H1 (cell line): ENCODE data around the gene SPARC. TPM values are rescaled to one million over a fixed set of nuclear protein-coding genes. Genes with fewer than 3 reads are reported as not detected.

ENCODE experiments used
- CTCF ChIA-PET: fragments of 300-600 bp; sonication (Branson Sonifier 250); formaldehyde crosslinking; loops from one replicate; lab custom pipeline; 2021; ENCODE audit not compliant: partially characterized antibody; lab: Charles Lee
- POLR2A ChIA-PET: fragments of 300-600 bp; sonication (Branson Sonifier 250); formaldehyde crosslinking; loops from one replicate; lab custom pipeline; 2021; ENCODE audit warnings: inconsistent platforms; ENCODE audit not compliant: partially characterized antibody; lab: Charles Lee
- DNase-seq, 2 experiments: peaks; one replicate each; pipeline versions ENCODE4 v3.0.0 to v3.0.0-alpha.2; 2010 to 2022; ENCODE audit warnings: low spot score in 2 of 2, low read depth in 1 of 2, mixed read lengths in 1 of 2
- FAIRE-seq: peaks from 2 replicates; lab custom pipeline; 2011; peaks lifted over from hg19 to GRCh38; lab: Jason Lieb, UNC
- H2AFZ ChIP-seq: 2 replicates; pipeline ENCODE4 v1.8.1; 2012; ENCODE audit warnings: low read length, inconsistent platforms
- H2AK5ac ChIP-seq: 2 replicates; pipeline ENCODE4 v1.6.1; 2013; ENCODE audit warnings: low read depth, low read length
- H2BK120ac ChIP-seq: replicated peaks from 2 replicates; pipeline ENCODE3; 2013; ENCODE audit warnings: low read depth, low read length, inconsistent platforms
- H2BK12ac ChIP-seq: 2 replicates; pipeline ENCODE4 v1.6.1; 2013; ENCODE audit warnings: low read depth, low read length
- H2BK15ac ChIP-seq: 2 replicates; pipeline ENCODE4 v1.6.1; 2013; ENCODE audit warnings: low read length
- H2BK20ac ChIP-seq: 2 replicates; pipeline ENCODE4 v1.6.1; 2013; ENCODE audit warnings: low read length
- H2BK5ac ChIP-seq: 2 replicates; pipeline ENCODE4 v1.6.1; 2013; ENCODE audit warnings: low read depth, low read length
- H3K14ac ChIP-seq: 2 replicates; pipeline ENCODE4 v1.6.1; 2013; ENCODE audit warnings: inconsistent platforms; ENCODE audit not compliant: insufficient read length
- H3K18ac ChIP-seq: 2 replicates; pipeline ENCODE4 v1.6.1; 2013; ENCODE audit warnings: low read length; ENCODE audit errors: extremely low read depth
- H3K23ac ChIP-seq: 2 replicates; pipeline ENCODE4 v1.6.1; 2013; ENCODE audit warnings: inconsistent platforms; ENCODE audit not compliant: insufficient read length
- H3K23me2 ChIP-seq: 2 replicates; pipeline ENCODE4 v1.6.1; 2013; ENCODE audit warnings: low read depth, low read length
- H3K27ac ChIP-seq: 2 replicates; pipeline ENCODE4 v1.6.1; 2011; ENCODE audit warnings: low read depth, low read length, inconsistent platforms
- H3K27me3 ChIP-seq, 4 experiments: replicated peaks in 1 of 4; 1 replicate in 1 of 4; 2 replicates in 3 of 4; pipeline versions ENCODE4 v1.6.1 to v1.8.1; 2011 to 2013; ENCODE audit warnings: low read length in 3 of 4, mild to moderate bottlenecking in 3 of 4, inconsistent platforms in 2 of 4, mixed read lengths in 2 of 4, moderate library complexity in 1 of 4; ENCODE audit not compliant: control insufficient read depth in 3 of 4, insufficient read depth in 3 of 4; ENCODE audit errors: extremely low read depth in 1 of 4
- H3K36me3 ChIP-seq, 4 experiments: 2 replicates each; pipeline versions ENCODE4 v1.6.1 to v1.8.1; 2011 to 2013; ENCODE audit warnings: mild to moderate bottlenecking in 4 of 4, low read length in 3 of 4, moderate library complexity in 2 of 4, control low read depth in 1 of 4, inconsistent platforms in 1 of 4; ENCODE audit not compliant: insufficient read depth in 4 of 4, control insufficient read depth in 2 of 4
- H3K4ac ChIP-seq: replicated peaks from 2 replicates; pipeline ENCODE3; 2013; ENCODE audit warnings: low read length, low read depth, mixed read lengths, inconsistent platforms; ENCODE audit not compliant: insufficient read length
- H3K4me1 ChIP-seq, 4 experiments: replicated peaks in 1 of 4; 1 replicate in 1 of 4; 2 replicates in 3 of 4; pipeline versions ENCODE4 v1.6.1 to v1.8.1; 2011 to 2013; ENCODE audit warnings: low read length in 3 of 4, inconsistent platforms in 2 of 4, mixed read lengths in 1 of 4; ENCODE audit not compliant: insufficient read depth in 4 of 4, control insufficient read depth in 3 of 4
- H3K4me2 ChIP-seq, 2 experiments: 2 replicates each; pipeline versions ENCODE4 v1.6.1 to v1.8.1; 2011 to 2013; ENCODE audit warnings: low read depth in 2 of 2, low read length in 2 of 2, control low read depth in 1 of 2, inconsistent platforms in 1 of 2, mild to moderate bottlenecking in 1 of 2; ENCODE audit not compliant: insufficient read depth in 1 of 2
- H3K4me3 ChIP-seq, 4 experiments: fragments of 200-600, 300-600 bp in 1 of 4; sonication (generic), shearing (Covaris generic), sonication (Bioruptor Twin) in 1 of 4; 2 replicates each; pipeline versions ENCODE4 v1.5.1 to v1.8.1; 2011 to 2016; ENCODE audit warnings: low read length in 4 of 4, low read depth in 3 of 4, control low read depth in 2 of 4, inconsistent platforms in 2 of 4, mild to moderate bottlenecking in 2 of 4, mixed read lengths in 1 of 4, moderate library complexity in 1 of 4; ENCODE audit not compliant: insufficient read depth in 2 of 4; ENCODE audit errors: extremely low read depth in 1 of 4
- H3K56ac ChIP-seq: replicated peaks from 2 replicates; pipeline ENCODE3; 2013; ENCODE audit warnings: low read depth, mild to moderate bottlenecking, mixed read lengths, low read length, inconsistent platforms; ENCODE audit not compliant: insufficient read length
- H3K79me1 ChIP-seq: 2 replicates; pipeline ENCODE4 v1.6.1; 2013; ENCODE audit warnings: low read depth, low read length, control low read depth
- H3K79me2 ChIP-seq, 2 experiments: 2 replicates each; pipeline versions ENCODE4 v1.6.1 to v1.8.1; 2012 to 2013; ENCODE audit warnings: low read length in 2 of 2, mild to moderate bottlenecking in 2 of 2, inconsistent platforms in 1 of 2; ENCODE audit not compliant: insufficient read depth in 2 of 2, control insufficient read depth in 1 of 2
- H3K9ac ChIP-seq, 4 experiments: replicated peaks in 1 of 4; 1 replicate in 1 of 4; 2 replicates in 3 of 4; pipeline versions ENCODE4 v1.6.1 to v1.8.1; 2011 to 2013; ENCODE audit warnings: low read depth in 3 of 4, low read length in 3 of 4, control low read depth in 2 of 4, mild to moderate bottlenecking in 2 of 4, moderate library complexity in 2 of 4, inconsistent platforms in 1 of 4; ENCODE audit errors: extremely low read depth in 1 of 4
- H3K9me3 ChIP-seq, 2 experiments: 2 replicates each; pipeline versions ENCODE4 v1.6.1 to v1.8.1; 2012 to 2013; ENCODE audit warnings: mild to moderate bottlenecking in 2 of 2, moderate library complexity in 2 of 2, control low read depth in 1 of 2, inconsistent platforms in 1 of 2, low read depth in 1 of 2, low read length in 1 of 2, mixed read lengths in 1 of 2; ENCODE audit not compliant: insufficient read depth in 2 of 2
- H4K20me1 ChIP-seq, 2 experiments: replicated peaks in 1 of 2; 2 replicates each; pipeline versions ENCODE3 to v1.8.1; 2011 to 2013; ENCODE audit warnings: inconsistent platforms in 2 of 2, low read length in 2 of 2, mild to moderate bottlenecking in 1 of 2; ENCODE audit not compliant: insufficient read depth in 2 of 2, control insufficient read depth in 1 of 2
- H4K5ac ChIP-seq: 2 replicates; pipeline ENCODE4 v1.6.1; 2013; ENCODE audit warnings: low read length, low read depth, mixed read lengths, inconsistent platforms; ENCODE audit not compliant: insufficient read length
- H4K8ac ChIP-seq: 2 replicates; pipeline ENCODE4 v1.8.0; 2013; ENCODE audit warnings: mild to moderate bottlenecking, moderate library complexity, low read length, inconsistent platforms; ENCODE audit not compliant: insufficient read depth; ENCODE audit errors: extremely low read depth
- H4K91ac ChIP-seq: replicated peaks from 2 replicates; pipeline ENCODE3; 2013; ENCODE audit warnings: low read length, mixed read lengths, inconsistent platforms; ENCODE audit not compliant: insufficient read length
- CHD1 ChIP-seq: IDR thresholded peaks from 2 replicates; pipeline ENCODE4 v1.6.1; 2012; ENCODE audit warnings: low read depth, low read length, improper control_type of control experiment
- RAD21 ChIP-seq, 2 experiments: IDR thresholded peaks in 1 of 2; conservative IDR thresholded peaks in 1 of 2; 2 replicates each; pipeline ENCODE4 v1.6.1; 2011; ENCODE audit warnings: low read depth in 2 of 2, low read length in 2 of 2, improper control_type of control experiment in 1 of 2, inconsistent platforms in 1 of 2, mild to moderate bottlenecking in 1 of 2, moderate library complexity in 1 of 2
- RFX5 ChIP-seq: IDR thresholded peaks from 2 replicates; pipeline ENCODE4 v1.6.1; 2011; ENCODE audit warnings: low read depth, low read length, improper control_type of control experiment, borderline replicate concordance
- RNF2 ChIP-seq: fragments of 200-900, 300-1000 bp; sonication (generic); IDR thresholded peaks from 2 replicates; pipeline ENCODE4 v1.7.1; 2016; ENCODE audit warnings: borderline replicate concordance, low read depth, mild to moderate bottlenecking, antibody characterized with exemption, low read length; ENCODE audit not compliant: poor library complexity, severe bottlenecking; ENCODE audit errors: missing control alignments
- SAP30 ChIP-seq: fragments of 300-600 bp; sonication (generic); IDR thresholded peaks from 2 replicates; pipeline ENCODE4 v1.7.1; 2012; ENCODE audit warnings: low read length, moderate library complexity, mild to moderate bottlenecking, inconsistent platforms; ENCODE audit not compliant: insufficient read depth, insufficient replicate concordance
- SIX5 ChIP-seq: IDR thresholded peaks from 2 replicates; pipeline ENCODE4 v1.6.1; 2011; ENCODE audit warnings: mild to moderate bottlenecking, low read depth, low read length
- WGBS, 2 experiments: shearing (Covaris generic) in 1 of 2; methylation state at CpG; one replicate each; pipeline versions ENCODE4 v1.1.6 to v1.1.7; 2013 to 2015; ENCODE audit warnings: low lambda C conversion rate in 2 of 2, mixed read lengths in 2 of 2, inconsistent platforms in 1 of 2, low coverage in 1 of 2, missing lambda C conversion rate in 1 of 2; ENCODE audit not compliant: insufficient replicate concordance in 2 of 2, insufficient coverage in 1 of 2, insufficient read length in 1 of 2; ENCODE audit errors: extremely low coverage in 1 of 2, missing lambda C conversion rate in 1 of 2; 5-methylcytosine and 5-hydroxymethylcytosine counted together
- polyA plus RNA-seq, 7 experiments: library from polyadenylated mRNA; depleted of rRNA in 3 of 7; stranded (reverse) in 5 of 7; unstranded in 2 of 7; fragments of >200 nt in 5 of 7; fragments of 200-250 nt in 2 of 7; gene quantifications; 1 replicate in 5 of 7; 2 replicates in 1 of 7; 4 replicates in 1 of 7; pipeline versions ENCODE4 v1.2.1 to v1.2.3, GENCODE V29; 2011 to 2013; ENCODE audit warnings: missing spikeins in 2 of 7, mixed read lengths in 2 of 7
- total RNA-seq: library from RNA; stranded (reverse); fragmentation: NEBNext Ultra II Directional; extraction: Animal tissue kit (Norgen Biotek cat#: 25700); gene quantifications from 2 replicates; pipeline ENCODE4 v1.2.1, GENCODE V29; 2021
- TF ChIP-seq, protein P1 (sequence below), 3 experiments: IDR thresholded peaks; 1 replicate in 2 of 3; 2 replicates in 1 of 3; pipeline versions ENCODE4 v1.5.1 to v1.6.1; 2011; ENCODE audit warnings: low read length in 3 of 3, mild to moderate bottlenecking in 3 of 3, inconsistent platforms in 2 of 3, low read depth in 1 of 3, moderate library complexity in 1 of 3; ENCODE audit not compliant: insufficient read depth in 1 of 3; ENCODE audit errors: control extremely low read depth in 1 of 3
- TF ChIP-seq, protein P2 (sequence below): IDR thresholded peaks from 2 replicates; pipeline ENCODE4 v1.6.1; 2012; ENCODE audit warnings: low read length, inconsistent platforms

SPARC gene
- total and polyA plus RNA-seq, 2 of the 8 experiments (the other 6 are each of a cell fraction or from before 2014, with no cell fraction given) = 375 to 438 TPM

GRCh38 chr5:151657114-151657513, 29.6 kb downstream of the SPARC start:
- CTCF ChIA-PET = interaction anchor here (0.6 to 43.0 kb wide), 16 partner anchors 8 to 419 kb away, joined by 3 to 991 read pairs (median 9); partner anchors contain the start of genes ATOX1, SLC36A1 and SPARC
- H3K23ac ChIP-seq = no peak overlapping the region
- H3K23me2 ChIP-seq = no peaks in the 10 kb centered on the region; the same call in 1 of the 2 replicates
- no peak overlapping the region for H2AK5ac ChIP-seq
- FAIRE-seq (no peak), DNase-seq (no peak)
- 0 out of 8 replicates have a peak, but pooled peaks cover 0 to 3% (median under 1%) of the 10 kb centered on the region in 4 experiments for H3K36me3 ChIP-seq
- no peak overlapping the region for H2BK20ac ChIP-seq
- no peaks in the 10 kb centered on the region for H3K79me1 ChIP-seq
- no peak overlapping the region for H2BK12ac ChIP-seq
- WGBS, 2 experiments = 100% methylated on average over 1 of the region's 1 CpG; no CpG with 5 or more reads in 1 of the 2 experiments
- H2BK15ac ChIP-seq = no peak overlapping the region
- no peak overlapping the region for H3K4me3 ChIP-seq
- no peak overlapping the region for H2BK120ac ChIP-seq
- H3K56ac ChIP-seq = no peak overlapping the region
- H3K27me3 ChIP-seq = no peaks in the 10 kb centered on the region
- H2AFZ ChIP-seq = no peak overlapping the region
- POLR2A ChIA-PET = no interaction called here
- H3K4me1 ChIP-seq = peaks cover 0 to 5% (median 0%) of the 10 kb centered on the region in 4 experiments; a peak in 1 of 7 replicates
- no peak overlapping the region for H3K4ac ChIP-seq
- no peak overlapping the region for H3K4me2 ChIP-seq
- no peaks in the 10 kb centered on the region for H3K9me3 ChIP-seq
- H3K9ac ChIP-seq = no peak overlapping the region
- H2BK5ac ChIP-seq = no peak overlapping the region
- H4K8ac ChIP-seq = no peak overlapping the region
- H3K14ac ChIP-seq = no peak overlapping the region
- no peaks in the 10 kb centered on the region for H3K79me2 ChIP-seq
- H4K91ac ChIP-seq = no peak overlapping the region
- H4K20me1 ChIP-seq = no peaks in the 10 kb centered on the region
- H3K18ac ChIP-seq = no peak overlapping the region
- no peak overlapping the region for H4K5ac ChIP-seq
- no peak overlapping the region for H3K27ac ChIP-seq
- TF ChIP-seq, protein P1, sequence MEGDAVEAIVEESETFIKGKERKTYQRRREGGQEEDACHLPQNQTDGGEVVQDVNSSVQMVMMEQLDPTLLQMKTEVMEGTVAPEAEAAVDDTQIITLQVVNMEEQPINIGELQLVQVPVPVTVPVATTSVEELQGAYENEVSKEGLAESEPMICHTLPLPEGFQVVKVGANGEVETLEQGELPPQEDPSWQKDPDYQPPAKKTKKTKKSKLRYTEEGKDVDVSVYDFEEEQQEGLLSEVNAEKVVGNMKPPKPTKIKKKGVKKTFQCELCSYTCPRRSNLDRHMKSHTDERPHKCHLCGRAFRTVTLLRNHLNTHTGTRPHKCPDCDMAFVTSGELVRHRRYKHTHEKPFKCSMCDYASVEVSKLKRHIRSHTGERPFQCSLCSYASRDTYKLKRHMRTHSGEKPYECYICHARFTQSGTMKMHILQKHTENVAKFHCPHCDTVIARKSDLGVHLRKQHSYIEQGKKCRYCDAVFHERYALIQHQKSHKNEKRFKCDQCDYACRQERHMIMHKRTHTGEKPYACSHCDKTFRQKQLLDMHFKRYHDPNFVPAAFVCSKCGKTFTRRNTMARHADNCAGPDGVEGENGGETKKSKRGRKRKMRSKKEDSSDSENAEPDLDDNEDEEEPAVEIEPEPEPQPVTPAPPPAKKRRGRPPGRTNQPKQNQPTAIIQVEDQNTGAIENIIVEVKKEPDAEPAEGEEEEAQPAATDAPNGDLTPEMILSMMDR (IDR thresholded peaks at IDR 0.05; ENCODE audit: control extremely low read depth in 1 of 3, insufficient read depth in 1 of 3, low read depth in 1 of 3, low read length in 3 of 3) = no peak
- TF ChIP-seq CHD1 = no peak
- TF ChIP-seq RAD21 (IDR thresholded peaks at IDR 0.05 in 1 of 2, conservative IDR thresholded peaks at IDR 0.05 in 1 of 2; ENCODE audit: low read depth in 2 of 2, low read length in 2 of 2) = no peak
- no peak for TF ChIP-seq SAP30
- TF ChIP-seq, protein P2, sequence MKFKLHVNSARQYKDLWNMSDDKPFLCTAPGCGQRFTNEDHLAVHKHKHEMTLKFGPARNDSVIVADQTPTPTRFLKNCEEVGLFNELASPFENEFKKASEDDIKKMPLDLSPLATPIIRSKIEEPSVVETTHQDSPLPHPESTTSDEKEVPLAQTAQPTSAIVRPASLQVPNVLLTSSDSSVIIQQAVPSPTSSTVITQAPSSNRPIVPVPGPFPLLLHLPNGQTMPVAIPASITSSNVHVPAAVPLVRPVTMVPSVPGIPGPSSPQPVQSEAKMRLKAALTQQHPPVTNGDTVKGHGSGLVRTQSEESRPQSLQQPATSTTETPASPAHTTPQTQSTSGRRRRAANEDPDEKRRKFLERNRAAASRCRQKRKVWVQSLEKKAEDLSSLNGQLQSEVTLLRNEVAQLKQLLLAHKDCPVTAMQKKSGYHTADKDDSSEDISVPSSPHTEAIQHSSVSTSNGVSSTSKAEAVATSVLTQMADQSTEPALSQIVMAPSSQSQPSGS = no peak
- TF ChIP-seq RFX5 = no peak
- no peak for TF ChIP-seq RNF2
- TF ChIP-seq SIX5 = no peak
